Neural cell (in vitro differentiated cells): ENCODE results near the gene VAV2.

Source experiments
- EP300 ChIP-seq: fragments of 450-650 bp; conservative IDR thresholded peaks from 2 replicates; pipeline ENCODE4 v1.6.1; 2014; ENCODE audit warnings: antibody characterized with exemption, mild to moderate bottlenecking, moderate library complexity; ENCODE audit not compliant: poor library complexity, severe bottlenecking
- EZH2 ChIP-seq: fragments of 200-600, 300-800 bp; shearing (Covaris generic), sonication (generic); IDR thresholded peaks from 2 replicates; pipeline ENCODE4 v1.6.1; 2014; ENCODE audit warnings: antibody characterized with exemption, low read length, borderline replicate concordance, mild to moderate bottlenecking; ENCODE audit not compliant: insufficient read depth, poor library complexity, severe bottlenecking
- MXI1 ChIP-seq: fragments of 450-650 bp; conservative IDR thresholded peaks from 2 replicates; pipeline ENCODE4 v1.6.1; 2014; ENCODE audit warnings: antibody characterized with exemption, mild to moderate bottlenecking; ENCODE audit not compliant: poor library complexity, severe bottlenecking
- POLR2AphosphoS5 ChIP-seq: IDR thresholded peaks from 2 replicates; pipeline ENCODE4 v1.6.1; 2012
- RAD21 ChIP-seq: fragments of 450-650 bp; conservative IDR thresholded peaks from 2 replicates; pipeline ENCODE4 v1.6.1; 2014; ENCODE audit warnings: antibody characterized with exemption, mild to moderate bottlenecking, moderate library complexity
- SMC3 ChIP-seq: fragments of 450-650 bp; conservative IDR thresholded peaks from 2 replicates; pipeline ENCODE4 v1.6.1; 2014; ENCODE audit warnings: antibody characterized with exemption, mild to moderate bottlenecking, moderate library complexity; ENCODE audit not compliant: poor library complexity
- TAF1 ChIP-seq: IDR thresholded peaks from 2 replicates; pipeline ENCODE4 v1.6.1; 2012; ENCODE audit warnings: low read depth
- TF ChIP-seq, protein P1 (sequence below): fragments of 450-650 bp; IDR thresholded peaks from 2 replicates; pipeline ENCODE4 v1.5.1; 2014; ENCODE audit warnings: antibody characterized with exemption, mild to moderate bottlenecking, moderate library complexity; ENCODE audit not compliant: poor library complexity, severe bottlenecking
- TF ChIP-seq, protein P2 (sequence below): IDR thresholded peaks from 2 replicates; pipeline ENCODE4 v1.6.1; 2012; ENCODE audit warnings: borderline replicate concordance

DNA sequence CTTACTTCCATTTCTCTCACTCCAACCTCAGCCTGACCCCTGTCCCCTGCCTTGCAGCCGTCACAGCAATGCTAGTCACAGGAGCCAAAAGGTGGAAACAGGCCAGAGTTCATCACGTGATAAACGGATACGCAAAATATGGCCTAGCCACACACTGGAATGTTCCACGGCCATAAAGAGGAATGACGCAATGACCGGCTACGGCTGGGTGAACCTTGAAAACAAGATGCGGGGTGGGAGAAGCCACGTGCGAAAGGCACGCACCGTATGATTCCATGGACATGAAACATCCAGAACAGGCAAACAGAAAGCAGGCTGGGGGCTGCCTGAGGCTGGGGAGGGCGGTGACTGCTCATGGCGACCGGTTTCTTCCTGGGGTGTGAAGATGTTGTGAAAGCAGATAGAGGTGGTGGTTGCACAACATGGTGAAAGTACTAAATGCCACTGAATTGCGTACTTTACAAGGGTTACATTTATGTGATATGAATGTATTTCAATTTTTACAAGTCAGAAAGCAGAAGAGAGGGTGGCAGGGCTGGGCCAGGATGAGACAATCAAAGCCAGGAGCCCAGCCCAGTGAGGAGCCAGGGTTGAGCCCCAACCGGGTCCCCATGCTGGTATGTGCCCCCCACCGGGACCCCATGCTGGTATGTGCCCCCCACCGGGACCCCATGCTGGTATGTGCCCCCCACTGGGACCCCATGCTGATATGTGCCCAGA, 136.2 kb downstream of the VAV2 start:
- TF ChIP-seq, protein P1, sequence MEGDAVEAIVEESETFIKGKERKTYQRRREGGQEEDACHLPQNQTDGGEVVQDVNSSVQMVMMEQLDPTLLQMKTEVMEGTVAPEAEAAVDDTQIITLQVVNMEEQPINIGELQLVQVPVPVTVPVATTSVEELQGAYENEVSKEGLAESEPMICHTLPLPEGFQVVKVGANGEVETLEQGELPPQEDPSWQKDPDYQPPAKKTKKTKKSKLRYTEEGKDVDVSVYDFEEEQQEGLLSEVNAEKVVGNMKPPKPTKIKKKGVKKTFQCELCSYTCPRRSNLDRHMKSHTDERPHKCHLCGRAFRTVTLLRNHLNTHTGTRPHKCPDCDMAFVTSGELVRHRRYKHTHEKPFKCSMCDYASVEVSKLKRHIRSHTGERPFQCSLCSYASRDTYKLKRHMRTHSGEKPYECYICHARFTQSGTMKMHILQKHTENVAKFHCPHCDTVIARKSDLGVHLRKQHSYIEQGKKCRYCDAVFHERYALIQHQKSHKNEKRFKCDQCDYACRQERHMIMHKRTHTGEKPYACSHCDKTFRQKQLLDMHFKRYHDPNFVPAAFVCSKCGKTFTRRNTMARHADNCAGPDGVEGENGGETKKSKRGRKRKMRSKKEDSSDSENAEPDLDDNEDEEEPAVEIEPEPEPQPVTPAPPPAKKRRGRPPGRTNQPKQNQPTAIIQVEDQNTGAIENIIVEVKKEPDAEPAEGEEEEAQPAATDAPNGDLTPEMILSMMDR: no peak
- TF ChIP-seq MXI1 (no peak), EP300 (no peak), SMC3 (no peak), EZH2 (no peak), TAF1 (no peak), POLR2AphosphoS5 (no peak), RAD21 (no peak)
- TF ChIP-seq, protein P2, sequence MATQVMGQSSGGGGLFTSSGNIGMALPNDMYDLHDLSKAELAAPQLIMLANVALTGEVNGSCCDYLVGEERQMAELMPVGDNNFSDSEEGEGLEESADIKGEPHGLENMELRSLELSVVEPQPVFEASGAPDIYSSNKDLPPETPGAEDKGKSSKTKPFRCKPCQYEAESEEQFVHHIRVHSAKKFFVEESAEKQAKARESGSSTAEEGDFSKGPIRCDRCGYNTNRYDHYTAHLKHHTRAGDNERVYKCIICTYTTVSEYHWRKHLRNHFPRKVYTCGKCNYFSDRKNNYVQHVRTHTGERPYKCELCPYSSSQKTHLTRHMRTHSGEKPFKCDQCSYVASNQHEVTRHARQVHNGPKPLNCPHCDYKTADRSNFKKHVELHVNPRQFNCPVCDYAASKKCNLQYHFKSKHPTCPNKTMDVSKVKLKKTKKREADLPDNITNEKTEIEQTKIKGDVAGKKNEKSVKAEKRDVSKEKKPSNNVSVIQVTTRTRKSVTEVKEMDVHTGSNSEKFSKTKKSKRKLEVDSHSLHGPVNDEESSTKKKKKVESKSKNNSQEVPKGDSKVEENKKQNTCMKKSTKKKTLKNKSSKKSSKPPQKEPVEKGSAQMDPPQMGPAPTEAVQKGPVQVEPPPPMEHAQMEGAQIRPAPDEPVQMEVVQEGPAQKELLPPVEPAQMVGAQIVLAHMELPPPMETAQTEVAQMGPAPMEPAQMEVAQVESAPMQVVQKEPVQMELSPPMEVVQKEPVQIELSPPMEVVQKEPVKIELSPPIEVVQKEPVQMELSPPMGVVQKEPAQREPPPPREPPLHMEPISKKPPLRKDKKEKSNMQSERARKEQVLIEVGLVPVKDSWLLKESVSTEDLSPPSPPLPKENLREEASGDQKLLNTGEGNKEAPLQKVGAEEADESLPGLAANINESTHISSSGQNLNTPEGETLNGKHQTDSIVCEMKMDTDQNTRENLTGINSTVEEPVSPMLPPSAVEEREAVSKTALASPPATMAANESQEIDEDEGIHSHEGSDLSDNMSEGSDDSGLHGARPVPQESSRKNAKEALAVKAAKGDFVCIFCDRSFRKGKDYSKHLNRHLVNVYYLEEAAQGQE: no peak
